ENCODE data around the gene DNAH3. TPM values are rescaled to one million over a fixed set of nuclear protein-coding genes. Genes with fewer than 3 reads are reported as not detected.

DNAH3 gene
- total RNA-seq, 1 donor from 2014 or later: not detected

- no peak for TF ChIP-seq CTCF (conservative IDR thresholded peaks at IDR 0.05; ENCODE audit: low read depth, low read length)
- no peak overlapping the region for H3K4me3 ChIP-seq (ENCODE audit: low read depth, low read length)
- DNase-seq (ENCODE audit: low read depth): no peak
Measured at GRCh38 chr16:20928774-20929411, 221.8 kb downstream of the DNAH3 start.

DNA sequence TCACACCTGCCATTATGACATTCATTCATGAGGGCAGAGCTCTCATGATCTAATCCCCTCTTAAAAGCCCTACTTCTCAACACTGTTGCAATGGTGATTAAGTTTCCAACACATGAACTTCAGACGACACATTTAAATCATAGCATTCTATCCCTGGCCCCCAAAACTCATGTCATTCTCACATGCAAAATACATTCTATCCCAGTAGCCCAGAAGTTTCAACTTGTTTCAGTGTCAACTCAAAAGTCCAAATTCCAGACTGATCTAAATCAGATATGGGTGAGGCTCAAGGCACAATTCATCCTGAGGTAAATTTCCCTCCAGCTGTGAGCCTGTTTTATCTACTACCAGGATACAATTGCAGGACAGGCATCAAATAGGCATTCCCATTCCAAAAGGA is 224.9 kb downstream of the DNAH3 start:
- no peak overlapping the region for H3K4me3 ChIP-seq (ENCODE audit: low read depth, low read length)
- no peak for TF ChIP-seq CTCF (conservative IDR thresholded peaks at IDR 0.05; ENCODE audit: low read depth, low read length)

DNA sequence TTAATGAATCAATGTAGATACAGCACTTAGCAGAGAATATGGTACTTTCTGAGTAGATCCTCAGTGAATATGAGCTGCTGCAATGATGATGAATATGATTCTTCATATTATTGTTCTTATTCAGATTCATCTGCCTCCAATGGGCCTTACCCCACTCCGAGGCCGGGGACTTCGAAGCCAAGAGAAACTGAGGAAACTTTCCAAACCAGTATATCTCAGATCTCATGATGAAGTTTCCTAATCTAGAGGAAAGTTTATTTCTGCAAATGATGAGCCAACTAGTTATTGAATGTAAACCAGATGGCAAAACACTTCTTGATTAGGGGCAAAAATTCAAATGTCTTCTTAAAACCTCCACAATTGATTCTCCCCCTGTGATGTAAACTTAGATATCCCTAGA is 226.8 kb downstream of the DNAH3 start:
- no peak overlapping the region for H3K4me3 ChIP-seq (ENCODE audit: low read depth, low read length)
- DNase-seq (ENCODE audit: low read depth): no peak
- no peak for TF ChIP-seq CTCF (conservative IDR thresholded peaks at IDR 0.05; ENCODE audit: low read depth, low read length)

More for the DNA sequence above, 224.9 kb downstream of the DNAH3 start:
- no peak for DNase-seq (ENCODE audit: low read depth)

- TF ChIP-seq CTCF (conservative IDR thresholded peaks at IDR 0.05; ENCODE audit: low read depth, low read length): no peak
- H3K4me3 ChIP-seq (ENCODE audit: low read depth, low read length): no peak overlapping the region
- DNase-seq (ENCODE audit: low read depth): no peak
Measured at GRCh38 chr16:20920799-20921198, 229.8 kb downstream of the DNAH3 start.

GRCh38 chr16:20920091-20920490 is 230.6 kb downstream of the DNAH3 start:
- H3K4me3 ChIP-seq (ENCODE audit: low read depth, low read length): no peak overlapping the region
- TF ChIP-seq CTCF (conservative IDR thresholded peaks at IDR 0.05; ENCODE audit: low read depth, low read length): no peak
- no peak for DNase-seq (ENCODE audit: low read depth)

GRCh38 chr16:20918486-20919239 is 232.0 kb downstream of the DNAH3 start:
- DNase-seq (ENCODE audit: low read depth): no peak
- no peak for TF ChIP-seq CTCF (conservative IDR thresholded peaks at IDR 0.05; ENCODE audit: low read depth, low read length)
- no peak overlapping the region for H3K4me3 ChIP-seq (ENCODE audit: low read depth, low read length)
